PC-3 (cell line): ENCODE results near the gene BRD8.

ENCODE experiments used
- EZH2 ChIP-seq: fragments of 300-600 bp; sonication (generic); IDR thresholded peaks from one replicate; pipeline ENCODE4 v1.6.1; 2017; ENCODE audit warnings: antibody characterized with exemption, mild to moderate bottlenecking, low read length; ENCODE audit not compliant: unreplicated experiment
- TF ChIP-seq, protein P1 (sequence below): fragments of 300-600 bp; sonication (generic); conservative IDR thresholded peaks from 2 replicates; pipeline ENCODE4 v1.5.1; 2017; ENCODE audit warnings: antibody characterized with exemption, low read depth, mild to moderate bottlenecking, low read length

- TF ChIP-seq, protein P1, sequence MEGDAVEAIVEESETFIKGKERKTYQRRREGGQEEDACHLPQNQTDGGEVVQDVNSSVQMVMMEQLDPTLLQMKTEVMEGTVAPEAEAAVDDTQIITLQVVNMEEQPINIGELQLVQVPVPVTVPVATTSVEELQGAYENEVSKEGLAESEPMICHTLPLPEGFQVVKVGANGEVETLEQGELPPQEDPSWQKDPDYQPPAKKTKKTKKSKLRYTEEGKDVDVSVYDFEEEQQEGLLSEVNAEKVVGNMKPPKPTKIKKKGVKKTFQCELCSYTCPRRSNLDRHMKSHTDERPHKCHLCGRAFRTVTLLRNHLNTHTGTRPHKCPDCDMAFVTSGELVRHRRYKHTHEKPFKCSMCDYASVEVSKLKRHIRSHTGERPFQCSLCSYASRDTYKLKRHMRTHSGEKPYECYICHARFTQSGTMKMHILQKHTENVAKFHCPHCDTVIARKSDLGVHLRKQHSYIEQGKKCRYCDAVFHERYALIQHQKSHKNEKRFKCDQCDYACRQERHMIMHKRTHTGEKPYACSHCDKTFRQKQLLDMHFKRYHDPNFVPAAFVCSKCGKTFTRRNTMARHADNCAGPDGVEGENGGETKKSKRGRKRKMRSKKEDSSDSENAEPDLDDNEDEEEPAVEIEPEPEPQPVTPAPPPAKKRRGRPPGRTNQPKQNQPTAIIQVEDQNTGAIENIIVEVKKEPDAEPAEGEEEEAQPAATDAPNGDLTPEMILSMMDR = no peak
- no peak for TF ChIP-seq EZH2
Observed at GRCh38 chr5:138129347-138129746, 49.1 kb downstream of the BRD8 start.
